Heart left ventricle (tissue), 16 donors: ENCODE results near the gene SET. TPM values are rescaled to one million over a fixed set of nuclear protein-coding genes. Genes with fewer than 3 reads are reported as not detected.
A peak's percentile ranks its signal among the peaks of the same experiment; 100 is the strongest.

Source experiments
- ATAC-seq, 4 donors: fragments of 200-7000 bp; cut with Tn5 transposase; one replicate each; pipeline ENCODE4 v1.9.1; 2020 to 2022; ENCODE audit warnings: moderate library complexity in 4 of 4, mild to moderate bottlenecking in 3 of 4, moderate number of reproducible peaks in 1 of 4
- DNase-seq, 5 donors: peaks; one replicate each; pipeline ENCODE4 v3.0.0-alpha.2; 2020
- H3K27ac ChIP-seq, 12 donors: fragments of 200-600 bp; sonication (generic) in 4 of 12; one replicate each; pipeline versions ENCODE4 v1.5.0 to v1.8.0; 2016 to 2022; ENCODE audit warnings: mild to moderate bottlenecking in 2 of 12
- H3K27me3 ChIP-seq, 9 donors: fragments of 200-600 bp; sonication (generic) in 2 of 9; one replicate each; pipeline versions ENCODE4 v1.5.1 to v1.8.0; 2016 to 2022; ENCODE audit warnings: mild to moderate bottlenecking in 3 of 9
- H3K36me3 ChIP-seq, 9 donors: fragments of 200-600 bp; sonication (generic) in 2 of 9; one replicate each; pipeline versions ENCODE4 v1.5.0 to v1.8.0; 2018 to 2022; ENCODE audit warnings: mild to moderate bottlenecking in 2 of 9
- H3K4me1 ChIP-seq, 12 donors: fragments of 200-600 bp; sonication (generic) in 4 of 12; one replicate each; pipeline versions ENCODE4 v1.5.0 to v1.8.0; 2016 to 2022; ENCODE audit warnings: mild to moderate bottlenecking in 3 of 12
- H3K4me3 ChIP-seq, 12 donors: fragments of 200-600 bp; sonication (generic) in 4 of 12; one replicate each; pipeline versions ENCODE4 v1.5.0 to v1.8.0; 2017 to 2022; ENCODE audit warnings: mild to moderate bottlenecking in 9 of 12, moderate library complexity in 4 of 12
- H3K9me3 ChIP-seq, 12 donors: fragments of 200-600 bp; sonication (generic) in 4 of 12; one replicate each; pipeline versions ENCODE4 v1.5.0 to v1.8.0; 2016 to 2022; ENCODE audit warnings: mild to moderate bottlenecking in 1 of 12
- CTCF ChIP-seq, 12 donors: fragments of 200-600 bp; sonication (generic) in 4 of 12; IDR thresholded peaks; one replicate each; pipeline versions ENCODE4 v1.5.0 to v1.8.0; 2018 to 2022; ENCODE audit warnings: antibody characterized with exemption in 12 of 12, mild to moderate bottlenecking in 5 of 12
- POLR2A ChIP-seq, 2 donors: fragments of 450-650 bp; IDR thresholded peaks; one replicate each; pipeline ENCODE4 v1.6.1; 2017; ENCODE audit warnings: antibody characterized with exemption in 2 of 2, mild to moderate bottlenecking in 2 of 2, moderate library complexity in 2 of 2
- WGBS, 4 donors: extraction: QIAGEN DNeasy Blood & Tissue Kit in 2 of 4; methylation state at CpG; one replicate each; pipeline versions ENCODE4 v1.1.5 to v1.1.7; 2013 to 2018; 5-methylcytosine and 5-hydroxymethylcytosine counted together
- intact Hi-C, 10 donors: fragments of 100-400 bp; cut with DNase I; formaldehyde crosslinking; loops; one replicate each; pipeline versions ENCODE4 v1.11.1 to v1.14.2; 2022
- polyA plus RNA-seq, 2 donors: library from polyadenylated mRNA; stranded (reverse); fragments of 200-250 nt; gene quantifications; one replicate each; pipeline ENCODE4 v1.2.3, GENCODE V29; 2013
- total RNA-seq, 9 donors: library from RNA; depleted of rRNA in 2 of 9; stranded (reverse); fragments of >200 nt in 2 of 9; fragmentation: NEBNext Ultra II Directional in 3 of 9; extraction: Animal tissue kit (Norgen Biotek cat#: 25700) in 3 of 9; gene quantifications; one replicate each; pipeline versions ENCODE4 v1.1.0 to v1.2.4, GENCODE V29; 2016 to 2023
- donor health status: ischemic (EF 13 %, LVEDD 7.1; RV severe dilation, severe dysfunction).
- donor health status: healthy with polysubstance abuse.
- donor health status: DM: no; HTN: yes; CAD: no.
- donor health status: DM: no; HTN: no; CAD: no.
- donor health status: ischemic (EF 25% LVEDD 6.9; RV normal size, moderate dysfunction).
- donor health status: ischemic (EF 25% LVEDD 5.7; RV mildly dilated, moderate dysfunction).
- donor health status: healthy.
- donor health status: DM: yes; HTN: yes; CAD: no.
- donor health status: ischemic (EF 35%, LVEDD 5.7; RV mildly dilated, moderate dysfunction).
- donor health status: nonischemic (EF 11% LVEDD 7.7; RV severe dilation, severe dysfunction).
- donor health status: DM: yes; HTN: yes; CAD: no.
- donor health status: PGD.
- donor health status: ischemic (EF 29% LVEDD 5.4; RV normal size, mild dysfunction).
- donor health status: nonischemic (EF 23%, LVEDD 6.1; RV moderate dilation, normal function).

The SET gene
- total and polyA plus RNA-seq, 11 donors, result 67.6 to 240 (median 203) TPM

- peaks cover 0 to 40% (median 35%) of the 10 kb centered on the region in 9 donors for H3K36me3 ChIP-seq
- H3K4me3 ChIP-seq, result no peak overlapping the region
- H3K27me3 ChIP-seq, result no peaks in the 10 kb centered on the region
- TF ChIP-seq POLR2A (IDR thresholded peaks at IDR 0.05), result no peak
- no peak for TF ChIP-seq CTCF (IDR thresholded peaks at IDR 0.05)
- DNase-seq (no peak), ATAC-seq (peak in 1 of 4 donors; percentile 12)
- H3K27ac ChIP-seq, result no peak overlapping the region
- WGBS, 4 donors, result 89 to 91% (median 90%) methylated on average over 25 to 27 of the region's 27 CpGs
- peaks cover 0 to 12% (median under 1%) of the 10 kb centered on the region in 12 donors for H3K4me1 ChIP-seq
- H3K9me3 ChIP-seq, result peaks cover 0 to 3% (median 0%) of the 10 kb centered on the region in 12 donors
- intact Hi-C loops, result loop anchor here in 1 of 10 donors (5.0 kb wide), 1 partner anchor 57 kb away; the partner anchor contains the start of gene TBC1D13
Measured at GRCh38 chr9:128729766-128730517, 40.9 kb downstream of the SET start.

- H3K4me1 ChIP-seq, result peaks cover 0 to 8% (median 0%) of the 10 kb centered on the region in 12 donors
- H3K9me3 ChIP-seq, result no peaks in the 10 kb centered on the region
- no peak for ATAC-seq
- no peak overlapping the region for H3K4me3 ChIP-seq
- intact Hi-C loops, result loop anchor here in 1 of 10 donors (5.0 kb wide), 1 partner anchor 56 kb away; the partner anchor contains the start of gene TBC1D13
- H3K36me3 ChIP-seq, result peaks cover 0 to 47% (median 40%) of the 10 kb centered on the region in 9 donors
- TF ChIP-seq CTCF (IDR thresholded peaks at IDR 0.05), result no peak
- no peak for TF ChIP-seq POLR2A (IDR thresholded peaks at IDR 0.05)
- no peak for DNase-seq
- no peaks in the 10 kb centered on the region for H3K27me3 ChIP-seq
- WGBS, 4 donors, result 86 to 90% (median 88%) methylated on average over 13 of the region's 13 CpGs
- H3K27ac ChIP-seq, result no peak overlapping the region
Measured at GRCh38 chr9:128731093-128731492, 42.1 kb downstream of the SET start.

- peaks cover 0 to 8% (median 0%) of the 10 kb centered on the region in 12 donors for H3K4me1 ChIP-seq
- TF ChIP-seq POLR2A (IDR thresholded peaks at IDR 0.05), result no peak
- no peak for TF ChIP-seq CTCF (IDR thresholded peaks at IDR 0.05)
- intact Hi-C loops, result loop anchor here in 1 of 10 donors (5.0 kb wide), 1 partner anchor 56 kb away; the partner anchor contains the start of gene TBC1D13
- DNase-seq (no peak), ATAC-seq (no peak)
- 83 to 91% (median 85%) methylated on average over 9 of the region's 9 CpGs for WGBS, 4 donors
- H3K27me3 ChIP-seq, result no peaks in the 10 kb centered on the region
- H3K4me3 ChIP-seq, result no peak overlapping the region
- H3K9me3 ChIP-seq, result no peaks in the 10 kb centered on the region
- H3K27ac ChIP-seq, result no peak overlapping the region
- peaks cover 0 to 50% (median 42%) of the 10 kb centered on the region in 9 donors for H3K36me3 ChIP-seq
Measured at GRCh38 chr9:128731691-128732090, 42.7 kb downstream of the SET start.

GRCh38 chr9:128732576-128732975 is 43.6 kb downstream of the SET start:
- H3K9me3 ChIP-seq, result no peaks in the 10 kb centered on the region
- no peaks in the 10 kb centered on the region for H3K27me3 ChIP-seq
- H3K27ac ChIP-seq, result no peak overlapping the region
- ATAC-seq (no peak), DNase-seq (no peak)
- peaks cover 0 to 59% (median 51%) of the 10 kb centered on the region in 9 donors for H3K36me3 ChIP-seq
- no peak overlapping the region for H3K4me3 ChIP-seq
- TF ChIP-seq POLR2A (IDR thresholded peaks at IDR 0.05) (no peak), CTCF (IDR thresholded peaks at IDR 0.05) (no peak)
- intact Hi-C loops, result loop anchor here in 1 of 10 donors (5.0 kb wide), 1 partner anchor 55 kb away; the partner anchor contains the start of gene TBC1D13
- 87 to 91% (median 88%) methylated on average over 13 of the region's 13 CpGs for WGBS, 4 donors
- H3K4me1 ChIP-seq, result peaks cover 0 to 8% (median 0%) of the 10 kb centered on the region in 12 donors
